HG02938 (cell line): ENCODE measurements around the gene PRSS53.
A peak's percentile ranks its signal among the peaks of the same experiment; 100 is the strongest.

Experiments used
- ATAC-seq: cut with Tn5 transposase; IDR thresholded peaks from one replicate; pipeline ENCODE4 v1.9.1; 2021; ENCODE audit warnings: mild to moderate bottlenecking, moderate library complexity; ENCODE audit not compliant: unreplicated experiment

The PRSS53 gene

DNA sequence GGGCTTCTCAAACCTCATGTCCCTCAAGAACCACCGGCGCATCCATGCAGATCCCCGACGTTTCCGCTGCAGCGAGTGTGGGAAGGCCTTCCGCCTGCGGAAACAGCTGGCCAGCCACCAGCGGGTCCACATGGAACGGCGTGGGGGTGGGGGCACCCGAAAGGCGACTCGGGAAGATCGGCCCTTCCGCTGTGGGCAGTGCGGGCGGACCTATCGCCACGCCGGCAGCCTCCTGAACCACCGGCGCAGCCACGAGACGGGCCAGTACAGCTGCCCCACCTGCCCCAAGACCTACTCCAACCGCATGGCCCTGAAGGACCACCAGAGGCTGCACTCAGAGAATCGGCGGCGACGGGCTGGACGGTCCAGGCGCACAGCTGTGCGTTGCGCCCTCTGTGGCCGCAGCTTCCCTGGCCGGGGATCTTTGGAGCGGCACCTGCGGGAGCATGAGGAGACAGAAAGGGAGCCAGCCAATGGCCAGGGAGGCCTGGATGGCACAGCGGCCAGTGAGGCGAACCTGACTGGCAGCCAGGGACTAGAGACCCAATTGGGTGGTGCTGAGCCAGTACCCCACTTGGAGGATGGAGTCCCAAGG, 8.6 kb downstream of the PRSS53 start:
- no peak for ATAC-seq

DNA sequence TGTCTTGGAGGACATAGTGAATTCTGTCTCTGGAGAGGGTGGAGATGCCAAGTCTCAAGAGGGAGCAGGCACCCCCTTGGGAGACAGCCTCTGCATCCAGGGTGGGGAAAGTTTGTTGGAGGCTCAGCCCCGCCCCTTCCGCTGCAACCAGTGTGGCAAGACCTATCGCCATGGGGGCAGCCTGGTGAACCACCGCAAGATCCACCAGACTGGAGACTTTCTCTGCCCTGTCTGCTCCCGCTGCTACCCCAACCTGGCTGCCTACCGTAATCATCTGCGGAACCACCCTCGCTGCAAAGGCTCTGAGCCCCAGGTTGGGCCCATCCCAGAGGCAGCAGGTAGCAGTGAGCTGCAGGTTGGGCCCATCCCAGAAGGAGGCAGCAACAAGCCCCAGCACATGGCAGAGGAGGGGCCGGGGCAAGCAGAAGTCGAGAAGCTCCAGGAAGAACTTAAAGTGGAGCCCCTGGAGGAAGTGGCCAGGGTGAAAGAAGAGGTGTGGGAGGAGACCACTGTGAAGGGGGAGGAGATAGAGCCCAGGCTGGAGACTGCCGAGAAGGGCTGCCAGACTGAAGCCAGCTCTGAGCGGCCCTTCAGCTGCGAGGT, 9.3 kb downstream of the PRSS53 start:
- no peak for ATAC-seq

DNA sequence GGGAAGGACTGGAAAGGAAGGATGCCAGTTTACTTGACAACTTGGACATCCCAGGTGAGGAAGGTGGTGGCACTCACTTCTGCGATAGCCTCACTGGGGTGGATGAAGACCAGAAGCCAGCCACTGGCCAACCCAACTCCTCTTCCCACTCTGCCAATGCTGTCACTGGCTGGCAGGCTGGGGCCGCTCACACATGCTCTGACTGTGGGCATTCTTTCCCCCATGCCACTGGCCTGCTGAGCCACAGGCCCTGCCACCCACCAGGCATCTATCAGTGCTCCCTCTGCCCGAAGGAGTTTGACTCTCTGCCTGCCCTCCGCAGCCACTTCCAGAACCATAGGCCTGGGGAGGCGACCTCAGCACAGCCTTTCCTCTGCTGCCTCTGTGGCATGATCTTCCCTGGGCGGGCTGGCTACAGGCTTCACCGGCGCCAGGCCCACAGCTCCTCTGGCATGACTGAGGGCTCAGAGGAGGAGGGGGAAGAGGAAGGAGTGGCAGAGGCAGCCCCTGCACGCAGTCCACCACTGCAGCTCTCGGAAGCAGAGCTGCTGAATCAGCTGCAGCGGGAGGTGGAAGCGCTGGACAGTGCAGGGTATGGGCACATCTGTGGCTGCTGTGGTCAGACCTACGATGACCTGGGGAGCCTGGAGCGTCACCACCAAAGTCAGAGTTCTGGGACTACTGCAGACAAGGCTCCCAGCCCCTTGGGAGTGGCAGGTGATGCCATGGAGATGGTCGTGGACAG, 10.0 kb downstream of the PRSS53 start:
- no peak for ATAC-seq

DNA sequence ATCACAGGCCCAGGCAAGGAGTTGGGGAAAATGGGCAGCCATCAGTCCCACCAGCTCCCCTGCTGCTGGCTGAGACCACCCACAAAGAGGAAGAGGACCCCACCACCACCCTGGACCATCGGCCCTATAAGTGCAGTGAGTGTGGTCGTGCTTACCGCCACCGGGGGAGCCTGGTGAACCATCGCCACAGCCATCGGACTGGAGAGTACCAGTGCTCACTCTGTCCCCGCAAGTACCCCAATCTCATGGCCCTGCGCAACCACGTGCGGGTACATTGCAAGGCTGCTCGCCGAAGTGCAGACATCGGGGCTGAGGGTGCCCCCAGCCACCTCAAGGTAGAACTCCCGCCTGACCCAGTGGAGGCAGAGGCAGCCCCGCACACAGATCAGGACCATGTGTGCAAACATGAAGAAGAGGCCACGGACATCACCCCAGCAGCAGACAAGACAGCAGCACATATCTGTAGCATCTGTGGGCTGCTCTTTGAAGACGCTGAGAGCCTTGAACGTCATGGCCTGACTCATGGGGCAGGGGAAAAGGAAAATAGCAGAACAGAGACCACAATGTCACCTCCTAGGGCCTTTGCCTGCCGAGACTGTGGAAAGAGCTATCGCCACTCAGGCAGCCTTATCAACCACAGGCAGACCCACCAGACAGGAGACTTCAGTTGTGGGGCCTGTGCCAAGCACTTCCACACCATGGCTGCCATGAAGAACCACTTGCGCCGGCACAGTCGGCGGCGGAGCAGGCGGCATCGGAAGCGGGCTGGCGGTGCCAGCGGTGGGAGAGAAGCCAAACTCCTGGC, 10.9 kb downstream of the PRSS53 start:
- no peak for ATAC-seq

DNA sequence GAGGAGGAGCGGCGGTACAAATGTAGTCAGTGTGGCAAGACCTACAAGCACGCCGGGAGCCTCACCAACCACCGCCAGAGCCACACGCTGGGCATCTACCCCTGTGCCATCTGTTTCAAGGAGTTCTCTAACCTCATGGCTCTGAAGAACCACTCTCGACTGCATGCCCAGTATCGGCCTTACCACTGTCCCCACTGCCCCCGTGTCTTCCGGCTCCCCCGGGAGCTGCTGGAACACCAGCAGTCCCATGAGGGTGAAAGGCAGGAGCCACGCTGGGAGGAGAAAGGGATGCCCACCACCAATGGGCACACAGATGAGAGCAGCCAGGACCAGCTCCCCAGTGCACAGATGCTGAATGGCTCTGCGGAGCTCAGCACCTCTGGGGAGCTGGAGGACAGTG, 11.7 kb downstream of the PRSS53 start:
- no peak for ATAC-seq

DNA sequence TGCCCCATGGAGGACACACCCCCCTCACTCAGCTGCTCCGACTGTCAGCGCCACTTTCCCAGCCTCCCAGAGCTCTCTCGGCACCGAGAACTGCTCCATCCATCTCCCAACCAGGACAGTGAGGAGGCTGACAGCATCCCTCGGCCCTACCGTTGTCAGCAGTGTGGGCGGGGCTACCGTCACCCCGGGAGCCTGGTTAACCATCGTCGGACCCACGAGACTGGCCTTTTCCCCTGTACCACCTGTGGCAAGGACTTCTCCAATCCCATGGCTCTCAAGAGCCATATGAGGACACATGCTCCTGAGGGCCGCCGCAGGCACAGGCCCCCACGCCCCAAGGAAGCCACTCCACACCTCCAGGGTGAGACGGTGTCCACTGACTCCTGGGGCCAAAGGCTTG, 12.4 kb downstream of the PRSS53 start:
- ATAC-seq, result no peak

DNA sequence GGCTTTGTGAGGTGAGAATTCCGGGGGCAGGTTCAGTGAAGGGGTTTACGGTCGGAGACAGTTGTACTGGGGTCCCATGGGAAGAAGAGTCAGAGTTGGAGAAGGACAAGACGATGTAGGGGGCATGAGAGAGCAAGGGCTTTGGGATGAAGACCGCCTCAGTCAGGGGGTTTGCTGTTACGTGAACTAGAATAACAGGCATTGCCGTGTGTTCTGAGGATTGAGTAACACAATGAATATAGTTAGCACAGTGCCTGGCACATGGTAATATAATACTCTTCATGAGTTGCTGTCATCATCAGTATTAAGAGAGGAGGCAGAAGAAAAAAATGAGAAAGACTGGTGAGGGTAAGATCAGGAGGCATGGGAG, 13.9 kb downstream of the PRSS53 start:
- ATAC-seq, result no peak

DNA sequence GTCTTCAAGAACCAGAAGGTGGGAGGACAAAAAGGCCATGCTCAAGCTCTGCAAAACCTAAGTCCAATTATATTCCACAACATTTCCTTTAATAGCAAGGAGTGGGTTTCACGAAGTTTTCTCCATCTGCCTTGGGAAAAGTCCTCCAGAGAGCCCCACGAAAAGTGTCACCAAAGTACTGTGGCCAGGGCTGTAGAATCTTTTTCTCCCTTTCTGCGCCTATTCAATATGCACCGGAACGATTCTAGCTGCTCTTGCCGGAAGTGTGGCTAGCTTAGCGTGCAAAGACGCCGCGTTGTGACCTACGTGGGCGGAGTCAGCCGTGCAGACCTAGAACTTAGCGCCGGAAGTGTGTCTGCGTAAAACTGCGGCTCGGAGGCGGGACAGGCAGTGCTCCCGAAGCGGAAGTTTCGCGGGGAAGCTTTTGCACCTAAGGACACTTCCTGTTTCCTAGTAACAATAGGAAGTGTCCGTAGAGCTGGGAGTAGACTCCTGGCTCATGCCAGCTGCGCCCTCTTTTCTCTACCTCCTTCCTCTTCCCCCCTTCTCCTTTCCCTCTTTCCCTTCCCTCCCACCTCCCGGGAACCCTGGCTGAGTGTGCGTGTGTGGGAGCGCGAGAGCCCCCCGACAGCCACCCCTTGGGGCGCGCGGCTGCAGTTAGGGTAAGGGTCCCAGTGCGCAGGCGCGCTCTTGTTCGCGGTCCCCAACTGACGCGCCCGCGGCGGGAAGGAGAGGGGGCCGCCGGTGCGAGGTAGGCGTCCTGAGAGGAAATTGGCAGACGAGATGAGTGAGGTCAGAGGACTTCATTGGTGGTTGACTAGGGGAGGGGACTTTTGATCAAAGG, 14.6 kb downstream of the PRSS53 start, which contains the start of the genes ZNF646 and ZNF668:
Gene ZNF646, plus strand, starts transcription at position 453 of the 844 bp plus-strand sequence. CDS start 1,903 bp downstream, outside the sequence.
Gene ZNF668, minus strand, starts transcription at position 271 of the 844 bp plus-strand sequence. CDS start 9,781 bp downstream, outside the sequence.
- peak; percentile 67 for ATAC-seq

DNA sequence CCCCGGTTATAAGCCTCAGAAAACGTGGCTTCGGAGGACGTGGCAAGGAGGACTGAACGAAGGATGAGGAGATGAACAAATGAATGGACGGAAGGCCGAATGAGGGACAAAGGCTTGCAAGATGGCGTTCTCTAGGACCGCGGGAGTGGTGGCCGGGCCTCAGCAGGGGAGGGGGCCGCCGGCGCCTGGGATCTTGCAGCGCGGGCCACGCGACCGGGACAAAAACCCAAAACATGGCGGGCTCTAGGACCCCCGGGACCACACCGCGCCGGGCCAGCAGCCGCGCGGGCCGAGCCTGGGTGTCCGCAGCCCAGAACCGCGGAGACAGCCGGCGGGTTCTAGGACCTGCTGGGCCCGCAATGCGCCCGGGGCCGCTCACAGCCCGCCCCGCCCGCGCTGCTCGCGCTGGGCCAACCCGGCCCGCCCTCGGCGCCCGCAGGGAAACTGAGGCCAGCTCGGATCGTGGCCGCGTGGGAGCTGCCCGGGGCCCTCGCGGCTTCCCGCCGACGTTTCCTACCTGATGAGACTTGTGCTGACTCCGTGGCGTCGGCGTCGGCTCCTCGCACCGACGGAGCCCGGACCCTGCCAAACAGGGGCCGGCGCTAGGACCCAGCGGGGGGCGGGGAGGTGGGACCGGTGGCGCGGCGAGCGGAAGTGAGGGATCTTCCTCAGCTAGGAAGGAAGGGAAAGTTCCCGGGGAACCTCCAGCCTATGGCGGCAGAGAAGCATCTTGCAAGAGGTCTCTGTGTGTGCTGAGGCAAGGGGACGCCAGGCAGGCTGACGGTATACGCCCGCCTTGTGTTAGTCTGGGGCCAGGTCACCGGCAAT, 15.4 kb downstream of the PRSS53 start:
- peak; percentile 49 for ATAC-seq

DNA sequence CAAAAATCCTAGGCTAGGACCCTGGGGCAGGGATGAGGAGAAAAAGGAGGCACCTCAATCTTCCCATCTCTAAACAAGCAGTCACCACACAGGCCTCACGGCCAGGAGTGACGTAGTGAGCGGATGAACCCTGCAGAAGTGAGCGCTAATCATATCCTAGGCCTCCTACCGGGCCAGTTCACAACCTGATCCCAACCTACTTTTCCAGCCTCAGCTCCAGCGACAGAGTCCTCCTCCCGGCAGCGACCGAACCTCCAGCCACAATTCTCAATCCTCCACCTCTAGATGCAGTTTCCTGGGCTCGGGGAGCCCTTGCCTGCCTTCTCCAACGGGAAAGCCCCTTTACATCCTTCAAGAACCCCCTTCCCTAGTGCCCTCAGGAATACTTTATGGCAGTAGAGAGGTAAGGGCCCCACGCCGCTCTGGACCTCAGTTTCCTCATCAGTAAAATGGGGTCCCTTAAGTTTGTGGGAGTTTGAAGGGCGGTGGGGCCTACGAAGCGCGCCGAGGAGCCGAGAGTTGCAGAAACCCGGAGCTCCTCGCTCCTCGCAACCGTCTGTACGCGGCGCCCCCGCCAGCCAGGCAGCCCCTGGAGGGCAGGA, 16.1 kb downstream of the PRSS53 start:
- no peak for ATAC-seq

DNA sequence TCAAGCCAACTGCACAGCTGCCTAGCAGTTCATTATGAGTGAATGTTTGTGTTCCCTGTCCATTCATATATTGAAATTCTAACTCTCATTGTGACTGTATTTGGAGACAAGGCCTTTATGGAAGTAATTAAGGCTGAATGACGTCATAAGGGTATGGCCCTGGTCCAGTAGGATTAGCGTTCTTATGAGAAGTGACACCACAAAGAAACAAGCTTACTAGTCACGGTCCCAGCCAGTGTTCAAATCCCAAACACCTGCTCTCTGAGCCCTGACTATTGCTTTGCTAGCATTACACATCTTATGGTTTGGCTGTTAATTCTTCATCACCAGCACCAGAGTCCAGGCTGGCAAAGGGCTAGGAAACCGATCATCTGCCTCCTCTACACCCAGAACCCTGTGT, 16.9 kb downstream of the PRSS53 start:
- ATAC-seq, result no peak

DNA sequence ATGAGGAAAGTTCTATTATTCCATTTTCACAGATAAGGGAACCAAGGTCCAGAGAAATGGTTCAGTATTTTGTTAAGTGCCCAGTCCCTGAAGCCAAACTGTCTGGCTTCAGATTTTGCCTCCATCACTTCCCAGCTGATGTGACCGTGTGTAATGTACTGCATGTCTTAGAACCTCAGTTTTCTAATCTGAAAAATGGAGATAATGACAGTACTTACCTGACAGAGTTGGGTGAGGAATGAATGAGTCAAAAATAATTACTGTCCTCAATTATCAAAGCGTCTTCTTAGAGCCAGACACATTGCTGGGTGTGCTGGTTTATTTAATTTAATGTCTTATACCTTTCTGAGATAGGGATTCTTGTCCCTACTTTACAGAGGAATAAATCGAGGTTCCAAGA, 21.4 kb downstream of the PRSS53 start:
- ATAC-seq, result no peak

DNA sequence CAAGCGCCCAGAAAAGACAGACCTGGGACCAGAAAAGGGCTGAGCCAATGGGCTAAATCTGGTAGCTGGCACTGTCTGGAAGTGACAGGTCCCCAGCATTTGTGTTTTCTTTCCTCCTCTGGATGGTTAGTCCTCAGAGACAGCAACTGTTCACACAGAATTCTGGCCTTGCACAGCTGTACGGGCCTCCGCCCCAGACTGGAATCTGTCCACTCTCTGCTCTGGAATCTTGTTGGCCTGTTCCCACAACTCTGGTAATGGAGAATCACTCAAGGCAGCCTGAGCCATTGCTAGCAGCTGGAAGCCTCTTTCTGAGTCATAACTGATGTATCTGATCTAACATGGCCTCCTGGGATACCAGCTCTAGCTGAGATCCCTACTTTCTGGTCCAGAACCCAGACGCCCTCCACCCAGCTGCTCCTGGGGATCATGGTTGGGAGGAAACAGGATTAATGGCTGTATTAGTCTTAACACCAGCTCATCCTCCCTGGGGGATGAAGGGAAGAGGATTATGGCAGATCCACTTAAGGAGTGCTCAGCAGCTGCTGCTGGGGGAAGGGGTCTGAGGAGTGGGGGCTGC, 23.8 kb downstream of the PRSS53 start:
- no peak for ATAC-seq

DNA sequence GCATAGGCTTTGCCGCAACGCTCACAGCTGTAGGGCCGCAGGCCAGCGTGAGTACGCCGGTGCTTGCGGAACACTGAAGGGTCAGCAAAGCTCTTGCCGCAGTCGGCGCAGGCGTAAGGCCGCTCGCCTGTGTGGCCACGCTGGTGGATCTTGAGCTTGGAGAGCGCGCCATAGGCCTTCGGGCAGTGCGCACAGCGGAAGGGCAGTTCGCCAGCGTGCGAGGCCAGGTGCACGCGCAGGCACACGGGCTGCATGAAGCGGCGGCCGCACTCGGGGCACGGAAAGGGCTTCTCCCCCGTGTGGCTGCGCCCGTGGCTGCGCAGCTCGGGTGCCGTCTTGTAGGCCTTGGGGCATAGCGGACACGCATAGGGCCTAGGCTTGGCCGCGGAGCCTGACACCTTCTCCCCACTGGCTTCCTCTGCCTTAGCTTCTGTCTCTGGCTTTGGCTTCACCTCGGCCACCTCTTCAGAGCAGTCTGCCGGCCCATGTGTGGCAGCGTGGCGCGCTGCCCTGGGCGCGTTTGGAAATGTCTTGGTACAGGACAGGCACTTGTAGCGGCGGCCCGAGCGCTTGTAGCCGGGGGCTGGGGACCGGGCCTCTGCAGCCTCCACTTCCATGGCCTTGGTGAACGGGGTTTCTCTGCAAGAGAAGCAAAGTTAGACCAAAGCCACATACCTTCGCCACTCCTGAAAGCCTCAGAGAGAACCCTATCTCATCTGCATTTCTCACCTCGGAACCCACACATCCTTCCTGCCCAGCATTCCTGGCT, 24.7 kb downstream of the PRSS53 start:
- no peak for ATAC-seq

DNA sequence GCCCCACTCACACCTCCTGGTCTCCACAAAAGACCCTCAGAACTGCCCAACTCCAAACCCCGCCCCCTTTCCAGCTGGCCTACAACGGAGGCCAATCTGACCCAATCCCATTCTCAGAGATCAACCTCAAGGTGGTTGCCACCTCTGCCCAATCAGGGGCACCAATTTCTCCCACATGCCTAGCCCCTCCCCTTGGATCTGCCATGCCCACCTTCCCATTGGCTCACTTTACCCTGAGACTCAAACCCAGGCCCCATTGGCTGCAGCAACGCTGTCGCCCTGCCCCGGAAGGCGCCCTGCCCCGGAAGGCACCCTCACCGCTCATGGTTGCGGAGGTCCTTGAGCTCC, 25.3 kb downstream of the PRSS53 start:
- no peak for ATAC-seq

DNA sequence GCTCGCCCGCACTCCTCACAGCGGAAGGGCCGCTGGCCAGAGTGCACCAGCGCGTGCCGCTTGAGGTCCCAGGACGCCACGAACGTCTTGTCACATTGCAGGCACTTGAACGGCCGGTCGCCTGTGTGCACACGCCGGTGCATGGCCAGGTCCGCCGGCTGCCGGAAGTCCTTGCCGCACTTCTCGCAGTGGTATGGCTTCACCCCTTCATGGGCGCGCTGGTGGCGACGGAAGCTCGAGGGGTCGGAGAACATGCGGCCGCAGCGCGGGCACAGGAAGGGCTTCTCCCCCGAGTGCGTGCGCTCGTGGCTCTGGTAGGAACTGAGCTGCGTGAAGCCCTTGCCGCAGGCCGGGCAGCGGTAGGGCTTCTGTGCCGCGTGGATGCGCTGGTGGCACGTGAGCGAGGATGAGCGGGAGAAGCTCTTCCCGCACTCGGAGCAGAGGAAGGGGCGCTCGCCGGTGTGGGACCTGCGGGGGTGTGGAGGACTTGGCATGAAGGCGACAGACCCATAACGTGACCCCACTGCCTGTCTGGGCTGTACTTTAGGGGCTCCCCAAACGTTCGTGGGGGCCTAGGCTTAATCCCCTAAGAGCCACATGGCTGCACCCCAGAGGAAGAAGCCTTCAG, 26.8 kb downstream of the PRSS53 start:
- no peak for ATAC-seq

DNA sequence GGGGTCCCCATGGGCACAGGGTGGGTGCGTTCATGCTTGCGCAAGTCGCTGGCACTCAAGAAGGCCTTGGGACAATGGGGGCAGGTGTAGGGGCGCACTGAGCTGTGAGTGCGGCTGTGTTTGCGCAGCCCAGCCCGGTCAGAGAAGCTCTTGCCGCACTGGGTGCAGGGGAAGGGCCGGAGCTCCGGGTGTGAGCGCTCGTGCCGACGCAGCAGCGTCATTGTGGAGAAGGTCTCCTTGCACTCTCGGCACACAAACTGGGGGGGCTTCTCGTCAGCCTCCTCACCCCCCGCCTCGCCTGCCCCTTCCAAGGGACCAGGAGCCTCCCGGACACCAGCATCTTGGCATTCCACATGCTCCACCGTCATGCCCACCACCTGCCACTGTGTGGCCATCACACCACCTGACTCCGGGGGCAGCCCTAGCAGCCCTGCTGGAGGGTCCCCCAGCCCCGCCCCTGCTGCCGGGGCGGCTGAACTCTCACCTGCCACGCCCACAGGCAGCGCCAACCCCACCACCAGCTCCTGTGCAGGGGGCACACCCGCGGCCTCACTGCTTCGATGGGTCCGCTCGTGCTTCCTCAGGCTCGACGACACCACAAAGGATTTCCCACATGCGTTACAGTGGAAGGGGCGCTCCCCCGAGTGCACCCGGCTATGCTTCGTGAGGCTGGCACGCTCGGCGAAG, 27.5 kb downstream of the PRSS53 start:
- no peak for ATAC-seq
